ENCODE results near the gene U2AF2.

U2AF2 gene

DNA sequence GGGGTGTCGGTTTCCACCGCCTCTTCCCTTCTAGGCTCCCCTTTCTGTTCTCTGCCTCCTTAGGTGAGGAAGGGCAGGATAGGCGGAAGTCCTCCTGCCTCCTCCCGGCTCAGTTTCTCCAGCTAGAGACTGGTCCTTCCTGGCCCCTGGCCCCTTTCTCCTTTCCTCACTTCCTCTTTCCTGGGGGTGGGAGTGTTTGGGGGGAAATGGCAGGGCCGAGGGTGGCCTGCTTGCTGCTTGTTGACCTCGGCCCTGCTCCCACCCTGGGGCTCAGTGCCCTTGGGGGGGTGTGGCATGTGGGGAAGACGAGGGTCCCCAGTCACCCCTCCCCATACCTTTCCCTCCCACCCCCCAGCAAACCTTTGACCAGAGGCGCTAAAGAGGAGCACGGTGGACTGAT lies 5.0 kb downstream of the U2AF2 start:
- no peak for DNase-seq

- no peak for DNase-seq
These were observed 5.6 kb downstream of the U2AF2 start for GRCh38 chr19:55660404-55660803.

- DNase-seq: no peak
These were observed 6.2 kb downstream of the U2AF2 start for GRCh38 chr19:55660991-55661390.

DNA sequence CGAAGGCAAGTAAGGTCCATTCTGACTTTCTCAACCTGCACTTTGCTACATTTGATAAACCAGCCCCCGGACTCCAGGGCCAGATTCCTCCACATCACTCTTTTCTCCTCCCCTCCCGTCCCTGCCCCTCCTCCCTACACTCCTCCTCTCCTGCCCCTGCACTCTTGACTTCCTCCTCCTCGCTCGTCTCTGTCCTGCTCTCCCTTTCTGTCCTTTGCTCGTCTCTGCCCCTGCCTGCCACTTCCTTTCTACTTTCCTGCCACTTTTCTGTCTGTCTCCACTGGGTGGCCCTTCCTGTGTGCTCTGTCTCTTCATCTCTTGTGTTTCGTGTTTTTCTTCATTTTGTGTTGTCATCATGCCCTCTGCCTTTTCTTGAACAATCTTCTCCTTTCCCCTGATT lies 7.0 kb downstream of the U2AF2 start:
- DNase-seq: no peak

- no peak for DNase-seq
These were observed 9.2 kb downstream of the U2AF2 start for GRCh38 chr19:55663846-55664536.

DNA sequence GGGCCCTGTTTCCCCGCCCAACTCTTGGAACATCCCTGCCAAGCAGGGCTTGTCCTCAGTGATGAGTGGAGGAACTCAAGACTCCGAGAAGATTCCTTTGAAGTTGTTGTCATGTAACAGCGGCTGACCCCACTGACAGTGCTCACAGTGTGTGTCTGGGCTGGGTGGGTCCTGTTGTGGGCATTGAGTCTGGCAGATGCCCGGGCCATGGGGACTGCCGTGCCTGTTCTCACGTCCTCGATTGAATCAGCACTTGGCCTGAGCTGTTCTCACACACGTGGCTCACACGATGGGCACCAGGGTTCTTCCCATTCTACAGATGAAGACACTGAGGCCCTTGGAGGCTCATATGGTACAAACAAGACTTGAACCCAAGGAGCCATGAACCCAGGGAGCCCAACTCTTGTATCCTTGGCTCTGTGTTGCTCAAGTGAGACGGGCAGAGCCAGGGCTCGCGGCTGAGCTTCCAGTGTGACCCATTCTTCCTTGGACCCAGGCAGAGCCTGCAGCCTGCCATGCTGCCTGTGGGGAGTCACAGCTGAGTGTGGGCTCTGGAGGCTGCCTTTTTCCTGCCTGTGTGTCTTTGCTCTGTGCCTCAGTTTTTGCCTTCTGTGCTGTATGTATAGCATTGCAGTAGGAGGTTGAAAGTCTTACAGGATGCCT lies 11.6 kb downstream of the U2AF2 start:
- DNase-seq: no peak

DNA sequence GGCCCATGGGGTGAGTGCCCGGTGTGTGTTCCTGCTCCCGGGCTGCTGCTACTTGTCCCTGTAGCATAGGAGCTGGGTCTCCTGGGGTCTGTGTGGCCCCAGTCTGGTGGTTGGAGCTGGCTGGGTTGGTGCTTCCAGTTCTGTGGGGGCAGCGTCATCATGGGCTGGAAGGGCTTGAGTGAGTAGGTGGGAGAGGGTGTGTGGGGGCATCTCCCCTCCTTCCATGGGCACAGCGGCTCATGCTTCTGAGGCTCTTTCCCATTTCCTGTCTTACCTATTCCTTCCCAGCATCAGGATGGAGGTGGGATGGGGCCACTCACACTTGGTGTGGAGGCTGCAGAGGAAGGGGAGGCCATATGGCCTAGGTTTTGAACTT lies 12.2 kb downstream of the U2AF2 start:
- DNase-seq: no peak

GRCh38 chr19:55667511-55667910 lies 12.7 kb downstream of the U2AF2 start:
- DNase-seq: no peak

- no peak for DNase-seq
These were observed 13.1 kb downstream of the U2AF2 start for GRCh38 chr19:55667958-55668357.

DNA sequence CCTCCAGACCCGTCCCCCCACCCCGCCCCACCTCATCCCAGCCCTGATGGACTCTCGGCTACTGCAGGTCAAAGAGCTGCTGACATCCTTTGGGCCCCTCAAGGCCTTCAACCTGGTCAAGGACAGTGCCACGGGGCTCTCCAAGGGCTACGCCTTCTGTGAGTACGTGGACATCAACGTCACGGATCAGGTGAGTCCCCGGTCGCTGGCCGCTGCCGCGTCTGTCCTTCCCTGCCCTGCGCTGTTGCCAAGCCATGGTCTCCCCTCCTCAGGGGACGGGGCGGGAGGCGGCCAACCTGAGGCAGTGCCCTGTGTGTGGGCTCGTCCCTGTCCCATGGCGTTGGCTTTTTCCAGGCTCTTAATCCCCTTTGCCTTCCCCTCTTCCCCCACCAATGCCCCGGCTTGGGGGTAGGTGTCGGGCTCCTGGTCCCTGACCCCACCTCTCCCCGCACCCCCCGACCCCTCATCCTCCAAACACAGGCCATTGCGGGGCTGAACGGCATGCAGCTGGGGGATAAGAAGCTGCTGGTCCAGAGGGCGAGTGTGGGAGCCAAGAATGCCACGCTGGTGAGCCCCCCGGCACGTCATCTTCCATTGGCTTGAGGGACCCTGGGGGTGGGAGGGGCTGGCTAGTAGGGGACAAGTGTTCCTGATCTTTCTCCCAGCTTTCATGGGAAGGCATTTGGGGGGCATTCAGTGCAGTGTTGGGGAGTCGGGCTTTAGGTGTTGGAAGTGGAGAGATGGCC lies 13.9 kb downstream of the U2AF2 start:
- DNase-seq: no peak

GRCh38 chr19:55669418-55670279 lies 14.8 kb downstream of the U2AF2 start:
- DNase-seq: no peak

GRCh38 chr19:55670280-55671053 lies 15.6 kb downstream of the U2AF2 start:
- no peak for DNase-seq

DNA sequence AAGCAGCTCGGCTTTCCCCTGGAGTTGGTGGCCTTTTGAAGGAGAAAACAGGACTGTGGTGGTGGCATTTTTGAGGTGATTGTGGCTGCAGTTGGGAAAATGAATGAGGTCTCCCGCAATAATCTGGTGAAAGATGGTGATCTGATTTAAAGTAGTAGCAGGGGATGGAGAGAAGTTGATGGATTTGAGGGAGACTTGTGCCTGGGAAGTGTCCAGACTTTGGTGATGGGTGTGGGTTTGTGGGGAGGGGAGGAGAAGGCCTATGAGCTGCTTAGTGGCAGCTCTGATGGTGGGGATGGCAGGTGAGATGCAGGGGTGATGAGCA lies 16.2 kb downstream of the U2AF2 start:
- DNase-seq: no peak

DNA sequence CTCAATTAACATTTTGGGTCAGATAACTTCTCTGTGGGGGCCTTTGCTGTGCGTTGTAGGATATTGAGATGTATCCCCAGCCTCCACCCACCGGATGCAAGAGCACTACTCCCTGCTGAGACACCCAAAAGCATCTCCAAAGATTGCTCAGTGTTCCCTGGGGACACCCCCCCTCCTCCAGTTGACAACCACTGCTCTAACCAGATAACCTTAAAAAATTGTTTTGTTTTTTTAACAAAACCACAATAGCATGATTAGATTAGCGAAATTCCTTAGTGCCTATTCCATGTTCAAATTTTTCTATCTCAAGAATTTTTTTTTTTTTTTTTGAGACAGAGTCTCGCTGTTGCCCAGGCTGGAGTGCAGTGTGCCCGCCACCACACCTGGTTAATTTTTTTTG lies 17.6 kb downstream of the U2AF2 start:
- DNase-seq: no peak

DNA sequence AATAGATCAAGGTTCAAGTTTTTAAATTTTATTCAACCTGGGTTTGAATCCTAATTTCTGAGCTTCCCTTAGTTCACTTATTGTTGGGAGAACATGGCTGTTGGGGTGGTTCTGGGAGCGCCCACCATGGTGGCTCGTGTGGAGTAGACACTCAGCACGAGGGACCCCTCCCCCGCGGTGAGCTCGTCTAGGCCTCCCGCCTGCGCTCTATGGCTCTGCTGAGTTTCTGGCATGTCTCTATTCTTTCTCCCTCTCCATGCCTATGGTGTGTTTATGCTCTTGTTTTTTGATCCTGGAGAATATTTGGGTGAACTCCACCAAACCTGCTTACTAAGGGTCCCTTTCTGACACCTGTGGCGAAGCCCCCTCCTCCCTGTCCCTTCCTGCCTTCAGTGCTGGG lies 18.6 kb downstream of the U2AF2 start:
- DNase-seq: no peak

DNA sequence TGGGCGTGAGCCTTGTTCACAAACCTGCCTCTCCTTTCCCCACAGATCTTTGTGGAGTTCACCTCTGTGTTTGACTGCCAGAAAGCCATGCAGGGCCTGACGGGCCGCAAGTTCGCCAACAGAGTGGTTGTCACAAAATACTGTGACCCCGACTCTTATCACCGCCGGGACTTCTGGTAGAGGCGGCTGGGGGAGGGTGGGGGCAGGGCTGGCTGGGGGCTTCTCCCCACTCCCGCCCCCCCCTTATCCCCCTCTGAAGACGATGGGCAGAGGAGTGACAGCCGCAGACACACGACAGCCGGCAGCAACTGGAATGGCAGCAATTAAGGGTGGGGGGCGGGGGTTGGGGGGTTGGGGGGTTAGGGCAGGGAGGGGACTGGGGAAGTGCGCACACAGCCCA lies 19.1 kb downstream of the U2AF2 start:
- no peak for DNase-seq

- no peak for DNase-seq
These were observed 19.6 kb downstream of the U2AF2 start for GRCh38 chr19:55674459-55674840.

- DNase-seq: peak; percentile 98
These were observed 20.2 kb downstream of the U2AF2 start, which contains the start of gene EPN1 for GRCh38 chr19:55674841-55675660. Gene EPN1, plus strand, starts transcription at chr19:55675226. Its CDS starts 3,402 bp downstream, at chr19:55678628.

DNA sequence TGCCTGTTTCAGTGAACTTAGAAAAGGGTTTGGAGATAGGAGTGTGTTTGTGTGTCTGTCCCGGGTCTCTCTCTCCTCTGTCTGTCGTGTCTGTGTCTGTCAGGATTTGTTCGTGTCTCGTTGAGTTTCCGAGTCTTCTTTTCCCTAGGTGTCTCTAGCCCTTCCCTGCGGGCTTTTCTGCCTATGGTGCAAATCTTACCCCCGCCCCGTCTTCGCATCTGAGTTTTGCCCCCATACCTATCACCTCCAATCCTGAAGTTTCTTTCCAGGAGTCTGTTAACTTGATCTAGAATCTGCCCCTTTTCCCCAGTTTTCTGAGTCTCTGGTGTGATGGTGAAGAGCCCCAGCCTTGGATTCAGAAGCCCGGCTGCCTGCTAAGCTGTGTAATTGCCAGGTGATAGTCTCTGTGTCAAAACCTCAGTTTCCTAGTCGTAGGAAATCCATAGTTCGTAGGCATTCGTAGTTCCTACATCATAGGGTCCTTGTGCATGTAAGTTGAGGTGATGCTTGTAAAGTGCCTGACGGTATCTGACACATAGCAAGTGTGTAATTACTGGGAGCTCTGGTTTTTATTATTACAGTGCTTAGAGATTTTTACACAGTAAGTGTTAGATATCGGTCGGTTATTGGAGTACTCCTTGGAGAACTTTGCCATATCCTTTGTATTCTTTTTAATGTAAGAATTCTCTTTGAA lies 21.0 kb downstream of the U2AF2 start:
- DNase-seq: no peak

- DNase-seq: no peak
These were observed 21.5 kb downstream of the U2AF2 start for GRCh38 chr19:55676383-55676782.
